ENCODE measurements around the gene HDLBP.

Gene HDLBP

GRCh38 chr2:241189093-241189855, 126.2 kb downstream of the HDLBP start:
- DNase-seq: no peak

DNA sequence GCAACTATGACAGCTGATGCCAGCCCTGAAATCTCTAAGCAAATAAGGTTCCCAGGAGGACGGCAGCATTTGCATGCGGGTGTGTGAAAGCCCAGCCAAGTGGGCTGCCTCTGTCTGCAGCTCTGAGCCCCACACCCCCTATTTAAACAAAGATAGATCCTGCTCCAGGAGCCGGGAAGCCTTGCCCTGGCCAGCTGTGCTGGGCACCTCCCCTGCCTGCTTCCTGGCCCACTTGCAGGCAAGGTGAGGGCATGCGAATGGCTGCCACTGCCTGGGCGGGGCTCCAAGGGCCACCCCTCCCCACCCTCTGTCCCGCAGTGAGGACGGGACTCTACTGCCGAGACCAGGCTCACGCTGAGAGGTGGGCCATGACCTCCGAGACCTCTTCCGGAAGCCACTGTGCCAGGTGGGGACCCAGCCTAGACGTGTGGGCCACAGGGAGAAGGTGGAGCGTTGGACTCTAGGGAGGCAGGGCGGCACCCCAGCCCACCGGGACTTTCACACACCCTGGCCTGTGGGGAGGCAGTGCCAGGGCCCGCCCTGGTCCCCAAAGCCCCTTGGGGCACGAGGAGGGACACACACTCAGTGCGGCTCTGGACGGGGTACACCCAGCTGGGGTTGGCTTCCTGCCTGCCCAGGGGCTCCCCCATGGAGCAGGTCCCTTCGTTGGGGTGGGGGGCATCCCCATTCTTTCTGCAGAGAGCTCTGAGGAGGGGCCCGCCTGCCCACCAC, 126.9 kb downstream of the HDLBP start, which contains the start of gene ANO7:
Gene ANO7 (plus strand): TSS at position 317 of the 732 bp plus-strand sequence. CDS start 1,387 bp downstream, outside the sequence.
- DNase-seq: no peak

DNA sequence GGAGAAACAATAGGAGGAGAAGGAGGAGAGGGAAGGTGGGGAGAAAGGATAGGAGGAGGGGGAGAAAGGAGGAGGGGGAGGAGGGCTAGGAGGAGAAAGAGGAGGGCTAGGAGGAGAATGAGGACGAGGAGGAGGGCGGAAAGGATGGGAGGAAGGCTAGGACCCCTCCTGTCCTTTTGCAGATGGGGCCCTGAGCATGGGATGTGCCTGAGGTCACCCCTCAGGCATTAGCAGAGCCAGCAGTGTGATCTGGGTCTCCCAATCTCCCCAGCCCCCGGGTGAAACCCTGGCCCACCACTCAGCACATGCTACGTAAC, 127.6 kb downstream of the HDLBP start:
- no peak for DNase-seq

DNA sequence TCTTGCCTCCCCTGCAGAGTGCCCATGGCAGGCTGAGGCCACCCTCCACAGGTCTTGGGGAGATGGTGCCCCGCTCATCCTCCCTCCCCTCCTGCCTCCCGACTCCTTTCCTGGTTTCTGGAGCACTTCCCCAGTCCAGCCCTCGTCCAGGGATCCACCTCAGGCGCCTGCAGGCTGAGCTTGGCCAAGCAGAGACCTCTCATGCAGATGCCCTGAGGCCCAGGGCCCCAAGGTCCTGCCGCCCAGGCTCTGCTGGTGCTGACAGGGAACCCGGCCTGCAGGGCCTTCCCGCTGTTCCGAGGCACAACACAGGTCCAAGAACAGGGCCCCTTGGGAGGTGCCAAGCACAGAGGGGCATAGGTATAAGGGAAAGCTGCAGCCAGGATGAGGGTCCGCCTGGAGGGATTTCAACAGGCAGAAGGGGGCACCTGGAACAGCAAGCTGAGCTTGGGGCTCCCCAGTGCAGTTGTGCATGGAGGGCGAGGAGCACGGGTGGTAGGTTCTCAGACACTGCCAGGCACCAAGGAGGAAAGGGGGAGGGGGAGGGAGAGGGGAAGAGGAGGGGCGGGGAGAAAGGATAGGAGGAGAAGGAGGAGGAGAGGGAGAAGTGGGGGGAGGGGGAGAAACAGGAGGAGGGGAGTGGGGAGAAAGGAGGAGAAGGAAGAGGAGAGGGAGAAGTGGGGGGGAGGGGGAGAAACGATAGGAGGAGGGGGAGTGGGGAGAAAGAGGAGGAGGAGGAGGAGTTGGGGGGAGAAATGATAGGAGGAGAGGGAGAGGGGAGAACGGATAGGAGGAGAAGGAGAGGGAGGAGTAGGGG, 128.2 kb downstream of the HDLBP start:
- DNase-seq: no peak

GRCh38 chr2:241185961-241186360, 129.5 kb downstream of the HDLBP start:
- DNase-seq: no peak

GRCh38 chr2:241184901-241185300, 130.6 kb downstream of the HDLBP start:
- DNase-seq: no peak

- no peak for DNase-seq
Measured at GRCh38 chr2:241183221-241183620, 132.3 kb downstream of the HDLBP start.

GRCh38 chr2:241182531-241183133, 132.8 kb downstream of the HDLBP start:
- no peak for DNase-seq

DNA sequence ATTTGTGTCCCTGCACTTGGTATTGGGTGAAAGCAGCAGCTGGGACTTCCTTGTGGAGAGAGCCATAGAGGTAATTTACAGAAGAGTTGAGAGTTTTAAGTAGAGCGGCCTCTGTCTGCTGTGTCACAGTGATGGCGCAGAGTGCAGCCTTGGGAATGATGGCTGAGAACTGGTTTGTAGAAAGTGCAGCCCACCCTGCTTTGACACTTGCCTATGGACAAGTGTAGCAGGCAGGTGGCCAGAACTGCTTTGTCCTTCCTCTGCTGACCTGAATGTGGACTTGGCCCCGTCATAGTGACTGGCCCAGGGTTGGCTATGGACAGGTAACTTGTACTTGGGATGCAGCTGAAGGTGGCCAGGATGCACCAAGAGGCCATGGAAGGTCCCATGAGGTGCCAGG, 133.3 kb downstream of the HDLBP start:
- DNase-seq: no peak

GRCh38 chr2:241180495-241180894, 135.0 kb downstream of the HDLBP start:
- DNase-seq: no peak

DNA sequence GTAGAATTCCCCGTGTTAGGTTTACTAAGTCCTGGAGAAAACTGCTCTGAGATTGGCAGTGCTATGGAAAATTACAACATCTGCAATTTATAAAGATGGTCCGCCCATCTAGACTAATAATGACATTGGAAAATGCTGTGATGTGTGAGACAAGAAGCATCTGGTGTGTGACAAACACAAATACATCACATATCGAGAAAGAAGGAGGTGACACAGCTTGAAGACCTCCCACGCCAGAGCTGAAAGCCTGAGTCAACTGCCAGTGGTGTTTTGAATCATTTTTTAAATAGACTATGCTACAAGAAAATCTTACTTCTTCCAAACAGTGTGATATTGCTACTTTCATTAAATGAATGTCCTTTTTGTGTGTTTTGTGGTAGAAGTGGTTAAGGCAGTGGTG, 135.6 kb downstream of the HDLBP start:
- DNase-seq: no peak

DNA sequence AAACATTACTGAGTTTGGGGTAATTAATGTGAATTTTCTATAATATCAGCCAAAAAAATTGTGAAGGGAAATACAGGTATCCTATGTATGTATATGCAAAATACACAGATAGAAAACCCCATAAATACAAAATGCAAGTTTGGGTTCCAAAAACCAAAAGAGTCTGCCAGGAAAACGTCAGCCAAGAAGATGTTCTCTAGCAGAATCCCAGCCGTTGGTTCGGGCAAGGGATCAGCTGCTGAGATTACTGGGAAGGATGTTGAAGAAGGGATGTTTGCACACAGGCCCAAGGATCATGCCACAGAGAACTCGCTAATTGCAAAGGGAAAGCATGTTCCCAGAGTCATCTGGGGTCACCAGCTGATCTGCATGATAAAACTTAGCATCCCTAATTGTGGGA, 136.5 kb downstream of the HDLBP start:
- DNase-seq: no peak

- DNase-seq: no peak
Measured at GRCh38 chr2:241177526-241178334, 137.7 kb downstream of the HDLBP start.

Data from CD4-positive, alpha-beta T cell treated with Interleukin-4 for 1 hour (primary cell).